HG03565 (cell line): ENCODE measurements around the gene GPRC5B.

Source experiments
- ATAC-seq: cut with Tn5 transposase; IDR thresholded peaks from one replicate; pipeline ENCODE4 v1.9.1; 2021; ENCODE audit warnings: mild to moderate bottlenecking, moderate library complexity; ENCODE audit not compliant: unreplicated experiment

GPRC5B gene

GRCh38 chr16:19815418-19815817, 69.2 kb downstream of the GPRC5B start:
- no peak for ATAC-seq

DNA sequence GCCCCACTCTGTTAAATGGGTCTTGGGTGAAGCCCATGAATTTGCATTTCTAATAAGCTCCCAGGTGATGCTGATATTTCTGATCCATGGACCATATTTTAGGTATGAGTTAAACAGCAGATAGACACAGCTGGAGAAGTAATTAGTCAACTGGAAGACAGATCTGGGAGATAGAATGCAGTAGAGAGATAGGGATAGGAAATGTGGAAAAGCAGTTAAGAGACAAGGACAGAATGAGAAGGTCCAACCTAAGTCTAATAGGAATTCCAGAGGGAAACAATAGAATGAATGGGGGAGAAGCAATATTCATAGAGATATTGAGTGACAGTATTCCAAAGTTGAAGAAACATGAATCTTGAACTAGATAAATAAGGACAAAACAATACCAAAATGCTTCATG, 71.7 kb downstream of the GPRC5B start:
- ATAC-seq, result no peak

DNA sequence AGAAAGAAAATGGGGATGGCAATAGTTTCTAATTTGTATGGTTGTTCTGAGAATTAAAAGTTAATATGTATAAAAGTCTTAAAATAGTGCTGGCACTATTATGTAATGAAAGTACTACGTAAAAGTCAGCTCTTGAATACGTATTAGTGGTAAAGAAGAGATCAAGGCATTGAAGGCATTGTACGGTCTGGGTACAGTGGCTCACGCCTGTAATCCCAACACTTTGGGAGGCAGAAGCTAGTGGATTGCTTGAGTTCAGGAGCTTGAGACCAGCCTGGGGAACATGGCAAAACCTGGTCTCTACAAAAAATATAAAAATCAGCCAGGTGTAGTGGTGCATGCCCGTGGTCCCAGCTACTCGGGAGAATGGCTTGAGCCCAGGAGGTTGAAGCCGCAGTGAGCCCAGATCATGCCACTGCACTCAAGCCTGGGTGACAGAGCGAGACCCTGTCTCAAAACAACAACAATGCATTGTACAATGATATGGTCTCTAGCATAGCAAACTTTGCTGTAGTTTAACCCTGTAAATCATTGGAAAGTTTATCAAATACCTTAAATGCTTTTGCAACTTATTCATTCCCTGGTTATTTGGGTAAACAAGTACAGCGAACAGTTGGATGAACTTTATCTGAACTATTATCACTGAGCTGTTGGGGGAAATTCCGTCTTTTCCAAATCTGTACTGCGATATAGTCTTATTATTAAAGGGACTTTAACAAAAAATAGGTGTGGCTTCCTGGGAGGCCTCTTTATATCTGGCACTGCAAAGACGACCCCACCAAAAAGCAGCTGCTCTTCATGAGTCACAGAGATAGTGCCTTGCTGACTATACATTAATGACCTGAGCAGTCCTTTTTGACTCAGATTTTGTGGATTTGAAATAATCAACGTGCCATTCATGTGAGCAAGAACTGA, 73.6 kb downstream of the GPRC5B start:
- no peak for ATAC-seq

- no peak for ATAC-seq
Observed at GRCh38 chr16:19809693-19810092, 75.0 kb downstream of the GPRC5B start.

GRCh38 chr16:19809121-19809635, 75.5 kb downstream of the GPRC5B start:
- no peak for ATAC-seq

DNA sequence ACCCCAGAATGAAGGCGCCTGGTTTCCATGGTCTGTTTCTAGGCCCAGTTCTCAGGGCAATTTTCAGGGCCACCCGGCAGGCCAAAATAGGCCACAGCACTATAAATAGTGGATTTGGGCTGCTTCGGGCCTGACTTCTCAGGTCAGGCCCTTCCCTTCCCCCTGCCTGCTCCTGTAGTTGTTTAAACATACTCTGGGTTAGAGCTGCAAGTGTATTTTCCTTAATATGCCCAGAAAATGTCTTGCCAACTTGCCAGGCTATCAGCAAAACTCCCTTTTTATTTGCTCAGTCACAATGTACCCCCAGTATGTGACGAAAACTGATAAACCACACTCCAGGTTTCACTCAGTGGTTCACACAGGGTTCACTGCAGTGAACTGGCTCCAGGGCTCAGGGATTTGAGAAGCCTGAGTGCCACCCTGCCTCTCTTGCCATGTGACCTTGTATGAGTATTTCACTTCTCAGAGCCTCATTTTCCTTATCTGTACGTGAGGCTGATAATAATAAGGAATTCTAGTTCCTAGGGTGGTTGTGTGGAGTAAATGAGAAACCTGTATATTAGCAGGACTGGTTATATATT, 76.5 kb downstream of the GPRC5B start:
- ATAC-seq, result no peak
